ENCODE results near the gene SLC26A3. TPM values are rescaled to one million over a fixed set of nuclear protein-coding genes. Genes with fewer than 3 reads are reported as not detected.

The SLC26A3 gene
- total RNA-seq, 1 donor from 2014 or later = not detected

DNA sequence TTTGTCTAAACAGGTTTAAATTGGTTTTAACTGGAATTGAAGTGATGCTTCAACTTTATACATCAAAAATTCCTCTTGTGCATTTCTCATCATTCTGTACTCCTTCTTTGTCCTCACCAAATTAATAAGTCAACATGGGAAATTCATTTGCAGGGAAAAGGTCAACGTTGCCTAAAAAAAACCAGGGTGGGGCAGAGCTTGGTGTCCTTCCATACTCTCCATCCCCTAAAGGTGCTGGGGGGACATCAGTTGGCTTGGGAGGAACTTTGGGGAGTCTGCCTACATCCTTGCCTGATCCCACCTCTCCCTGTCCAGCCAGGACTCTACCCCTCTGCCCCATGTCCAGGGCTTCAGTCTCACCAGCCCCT is 34.1 kb upstream of the SLC26A3 start:
- H2AFZ ChIP-seq (replicated peaks) = no peak overlapping the region
- H3K4me1 Mint-ChIP-seq = no peaks in the 10 kb centered on the region
- no peak overlapping the region for H3K4me3 Mint-ChIP-seq
- H3F3A ChIP-seq (ENCODE audit: low read depth) = no peaks in the 10 kb centered on the region
- no peaks in the 10 kb centered on the region for H4K20me1 ChIP-seq (ENCODE audit: low read depth)
- DNase-seq (ENCODE audit: low spot score) = no peak
- no peak overlapping the region for H3K9ac ChIP-seq
- H3K79me2 ChIP-seq (ENCODE audit: low read depth) = no peaks in the 10 kb centered on the region
- H3K27ac Mint-ChIP-seq = no peak overlapping the region
- H3K27me3 ChIP-seq = no peaks in the 10 kb centered on the region
- no peak overlapping the region for H3K4me2 ChIP-seq
- H3K36me3 Mint-ChIP-seq = no peaks in the 10 kb centered on the region
- H3K4me1 ChIP-seq = no peaks in the 10 kb centered on the region
- no peak overlapping the region for H3K27ac ChIP-seq
- no peaks in the 10 kb centered on the region for H3K36me3 ChIP-seq
- no peak for TF ChIP-seq EZH2phosphoT487 (IDR thresholded peaks at IDR 0.05)
- TF ChIP-seq EZH2 (IDR thresholded peaks at IDR 0.05) = no peak
- peaks cover 3% of the 10 kb centered on the region for H3K9me3 Mint-ChIP-seq
- no peaks in the 10 kb centered on the region for H3K9me3 ChIP-seq (ENCODE audit: low read depth)
- no peak overlapping the region for H3K4me3 ChIP-seq
- peaks cover 2% of the 10 kb centered on the region for H3K27me3 Mint-ChIP-seq (ENCODE audit: insufficient read depth, low read depth)

DNA sequence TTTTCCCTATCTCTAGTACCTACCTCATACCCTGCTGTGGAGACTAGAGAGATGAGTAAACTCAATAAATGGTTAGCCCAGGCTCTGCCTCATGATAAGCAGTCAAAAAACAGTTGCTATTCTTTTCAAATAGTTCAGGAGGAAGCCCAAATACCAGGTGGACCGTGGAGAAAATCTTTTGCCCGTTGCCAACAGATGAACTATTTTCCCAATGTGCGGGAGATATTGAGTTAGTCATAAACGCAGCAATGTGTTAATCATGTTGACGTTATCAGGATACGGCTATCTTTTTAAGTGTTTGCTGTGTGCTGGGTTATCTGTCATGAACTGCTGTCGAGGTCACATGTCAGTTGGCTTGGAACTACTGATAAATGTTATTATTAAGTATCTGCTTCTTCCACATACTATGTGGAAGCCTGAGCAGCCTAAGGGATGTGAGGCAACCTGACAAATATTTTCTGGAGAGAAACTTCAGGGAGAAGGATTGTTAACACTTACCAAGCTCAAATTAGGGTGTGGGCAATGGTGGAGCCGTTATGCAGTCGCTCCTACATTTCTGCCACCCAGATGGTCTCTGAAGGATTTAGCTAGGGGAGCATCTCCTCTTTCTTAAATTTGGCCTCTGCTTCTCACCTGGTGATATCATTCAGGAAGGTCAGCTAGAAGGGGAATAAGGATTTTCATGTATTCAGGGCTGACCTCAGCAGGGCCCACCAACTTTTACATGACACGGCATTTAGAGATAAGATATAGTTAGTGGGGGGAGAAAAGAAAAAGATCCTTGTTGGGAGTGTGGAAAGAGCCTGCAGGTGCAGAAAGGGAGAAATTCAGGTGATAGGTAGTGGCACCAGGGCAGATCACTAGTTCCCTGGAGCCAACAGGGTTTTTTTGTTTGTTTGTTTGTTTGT is 33.5 kb upstream of the SLC26A3 start:
- no peak overlapping the region for H3K27ac Mint-ChIP-seq
- H3K79me2 ChIP-seq (ENCODE audit: low read depth) = no peaks in the 10 kb centered on the region
- no peaks in the 10 kb centered on the region for H3K36me3 Mint-ChIP-seq
- no peak overlapping the region for H3K9ac ChIP-seq
- peaks cover 3% of the 10 kb centered on the region for H3K27me3 Mint-ChIP-seq (ENCODE audit: insufficient read depth, low read depth)
- H3F3A ChIP-seq (ENCODE audit: low read depth) = no peaks in the 10 kb centered on the region
- no peaks in the 10 kb centered on the region for H4K20me1 ChIP-seq (ENCODE audit: low read depth)
- no peak overlapping the region for H2AFZ ChIP-seq (replicated peaks)
- H3K4me3 ChIP-seq = no peak overlapping the region
- H3K4me1 Mint-ChIP-seq = no peaks in the 10 kb centered on the region
- no peaks in the 10 kb centered on the region for H3K36me3 ChIP-seq
- DNase-seq (ENCODE audit: low spot score) = no peak
- H3K27ac ChIP-seq = no peak overlapping the region
- no peaks in the 10 kb centered on the region for H3K27me3 ChIP-seq
- no peak overlapping the region for H3K4me2 ChIP-seq
- H3K4me3 Mint-ChIP-seq = no peak overlapping the region
- TF ChIP-seq EZH2 (IDR thresholded peaks at IDR 0.05) (no peak), EZH2phosphoT487 (IDR thresholded peaks at IDR 0.05) (no peak)
- H3K9me3 ChIP-seq (ENCODE audit: low read depth) = no peaks in the 10 kb centered on the region
- H3K4me1 ChIP-seq = no peaks in the 10 kb centered on the region
- H3K9me3 Mint-ChIP-seq = peaks cover 3% of the 10 kb centered on the region

DNA sequence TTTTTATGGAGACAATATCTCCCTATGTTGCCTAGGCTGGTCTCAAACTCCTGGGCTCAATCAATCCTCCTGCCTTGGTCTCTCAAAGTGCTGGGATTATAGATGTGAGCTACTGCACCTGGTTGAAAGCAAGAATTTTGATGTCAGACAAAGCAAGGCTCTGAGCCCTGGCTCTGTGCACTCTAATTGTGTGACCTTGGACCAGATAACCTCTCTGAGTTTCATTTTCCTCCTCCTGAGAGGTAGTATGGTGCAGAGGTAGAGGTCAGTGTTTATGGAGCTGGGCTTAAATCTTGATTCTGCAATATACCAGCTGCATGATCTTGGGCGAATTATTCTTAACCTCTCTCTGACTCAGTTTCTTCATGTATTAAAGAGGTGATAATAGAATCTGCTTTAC is 31.4 kb upstream of the SLC26A3 start:
- no peak for TF ChIP-seq EZH2 (IDR thresholded peaks at IDR 0.05)
- no peak for TF ChIP-seq EZH2phosphoT487 (IDR thresholded peaks at IDR 0.05)
- TF ChIP-seq, protein P1, sequence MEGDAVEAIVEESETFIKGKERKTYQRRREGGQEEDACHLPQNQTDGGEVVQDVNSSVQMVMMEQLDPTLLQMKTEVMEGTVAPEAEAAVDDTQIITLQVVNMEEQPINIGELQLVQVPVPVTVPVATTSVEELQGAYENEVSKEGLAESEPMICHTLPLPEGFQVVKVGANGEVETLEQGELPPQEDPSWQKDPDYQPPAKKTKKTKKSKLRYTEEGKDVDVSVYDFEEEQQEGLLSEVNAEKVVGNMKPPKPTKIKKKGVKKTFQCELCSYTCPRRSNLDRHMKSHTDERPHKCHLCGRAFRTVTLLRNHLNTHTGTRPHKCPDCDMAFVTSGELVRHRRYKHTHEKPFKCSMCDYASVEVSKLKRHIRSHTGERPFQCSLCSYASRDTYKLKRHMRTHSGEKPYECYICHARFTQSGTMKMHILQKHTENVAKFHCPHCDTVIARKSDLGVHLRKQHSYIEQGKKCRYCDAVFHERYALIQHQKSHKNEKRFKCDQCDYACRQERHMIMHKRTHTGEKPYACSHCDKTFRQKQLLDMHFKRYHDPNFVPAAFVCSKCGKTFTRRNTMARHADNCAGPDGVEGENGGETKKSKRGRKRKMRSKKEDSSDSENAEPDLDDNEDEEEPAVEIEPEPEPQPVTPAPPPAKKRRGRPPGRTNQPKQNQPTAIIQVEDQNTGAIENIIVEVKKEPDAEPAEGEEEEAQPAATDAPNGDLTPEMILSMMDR (IDR thresholded peaks at IDR 0.05) = no peak
- Histone ChIP-seq H3K4me2 (no peak overlapping the region), H3K27ac (no peak overlapping the region), H2AFZ (replicated peaks) (no peak overlapping the region), H3K4me1 (no peaks in the 10 kb centered on the region), H4K20me1 (ENCODE audit: low read depth) (no peaks in the 10 kb centered on the region), H3K9ac (no peak overlapping the region), H3F3A (ENCODE audit: low read depth) (no peaks in the 10 kb centered on the region), H3K9me3 (ENCODE audit: low read depth) (no peaks in the 10 kb centered on the region), H3K27me3 (no peaks in the 10 kb centered on the region), H3K36me3 (no peaks in the 10 kb centered on the region), H3K79me2 (ENCODE audit: low read depth) (no peaks in the 10 kb centered on the region), H3K4me3 (no peak overlapping the region)
- DNase-seq (ENCODE audit: low spot score) = no peak
- no peak overlapping the region for H3K27ac Mint-ChIP-seq
- no peaks in the 10 kb centered on the region for H3K9me3 Mint-ChIP-seq
- H3K27me3 Mint-ChIP-seq (ENCODE audit: insufficient read depth, low read depth) = peaks cover 3% of the 10 kb centered on the region
- H3K4me3 Mint-ChIP-seq = no peak overlapping the region
- H3K36me3 Mint-ChIP-seq = no peaks in the 10 kb centered on the region
- H3K4me1 Mint-ChIP-seq = no peaks in the 10 kb centered on the region

DNA sequence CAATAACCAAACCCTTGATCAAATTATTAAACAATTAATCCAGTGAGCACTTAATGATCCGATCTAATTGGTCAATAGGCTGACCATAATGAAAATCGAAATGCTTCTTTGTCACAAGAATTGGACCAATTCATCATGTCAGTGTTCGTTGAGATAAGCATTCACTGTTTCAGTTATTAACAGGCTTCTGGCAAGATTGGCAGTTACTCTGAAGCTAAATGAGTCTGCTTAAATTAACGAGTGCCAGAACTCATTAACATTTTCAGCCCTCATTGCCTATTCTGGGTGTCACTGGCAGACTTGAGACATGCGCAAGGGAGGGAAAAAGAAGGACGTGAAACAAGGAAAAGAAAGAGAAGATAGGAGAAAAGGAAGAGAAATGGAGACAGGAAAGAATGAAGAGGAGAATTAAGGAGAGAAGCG is 30.7 kb upstream of the SLC26A3 start:
- peaks cover 3% of the 10 kb centered on the region for H3K27me3 Mint-ChIP-seq (ENCODE audit: insufficient read depth, low read depth)
- H3K4me3 Mint-ChIP-seq = no peak overlapping the region
- H3K4me1 Mint-ChIP-seq = no peaks in the 10 kb centered on the region
- Histone ChIP-seq H3F3A (ENCODE audit: low read depth) (no peaks in the 10 kb centered on the region), H3K9me3 (ENCODE audit: low read depth) (no peaks in the 10 kb centered on the region), H3K79me2 (ENCODE audit: low read depth) (no peaks in the 10 kb centered on the region), H3K27me3 (no peaks in the 10 kb centered on the region), H3K9ac (no peak overlapping the region), H3K4me3 (no peak overlapping the region), H3K27ac (no peak overlapping the region), H3K4me1 (no peaks in the 10 kb centered on the region), H3K4me2 (no peak overlapping the region), H2AFZ (replicated peaks) (no peak overlapping the region), H4K20me1 (ENCODE audit: low read depth) (no peaks in the 10 kb centered on the region), H3K36me3 (no peaks in the 10 kb centered on the region)
- no peak for TF ChIP-seq EZH2 (IDR thresholded peaks at IDR 0.05)
- TF ChIP-seq, protein P1 (IDR thresholded peaks at IDR 0.05) = no peak
- no peak for TF ChIP-seq EZH2phosphoT487 (IDR thresholded peaks at IDR 0.05)
- no peak for DNase-seq (ENCODE audit: low spot score)
- no peak overlapping the region for H3K27ac Mint-ChIP-seq
- no peaks in the 10 kb centered on the region for H3K36me3 Mint-ChIP-seq
- H3K9me3 Mint-ChIP-seq = no peaks in the 10 kb centered on the region
